Measurements from ENCODE around the gene ARSJ. TPM values are rescaled to one million over a fixed set of nuclear protein-coding genes. Genes with fewer than 3 reads are reported as not detected.

ARSJ gene
- total and polyA plus RNA-seq, 2 experiments from 2014 or later: 4.3 to 6.6 TPM

- Histone ChIP-seq H4K20me1 (replicated peaks; ENCODE audit: insufficient read depth) (no peaks in the 10 kb centered on the region), H3K9me2 (ENCODE audit: insufficient read depth) (no peaks in the 10 kb centered on the region), H2AFZ (no peak overlapping the region), H3K36me3 (ENCODE audit: insufficient read depth) (no peaks in the 10 kb centered on the region), H3K4me1 (ENCODE audit: insufficient read depth) (peaks cover 10% of the 10 kb centered on the region), H3K27ac (ENCODE audit: low read depth) (no peak overlapping the region), H3F3A (replicated peaks; ENCODE audit: low read depth) (no peaks in the 10 kb centered on the region), H3K4me3 (no peak overlapping the region), H3K4me2 (no peak overlapping the region), H3K27me3 (ENCODE audit: insufficient read depth) (no peaks in the 10 kb centered on the region), H3K79me2 (replicated peaks; ENCODE audit: insufficient read depth) (no peaks in the 10 kb centered on the region)
- peaks cover 4% of the 10 kb centered on the region; the same call in 1 of the 3 replicates for H3K36me3 Mint-ChIP-seq (ENCODE audit: low read depth)
- TF ChIP-seq JUNB (IDR thresholded peaks at IDR 0.05; ENCODE audit: unreplicated experiment): no peak
- TF ChIP-seq REST (IDR thresholded peaks at IDR 0.05; ENCODE audit: unreplicated experiment): no peak
- TF ChIP-seq ZNF114 (CRISPR knock-in tag; IDR thresholded peaks at IDR 0.05): no peak
- TF ChIP-seq CREB1 (CRISPR knock-in tag; IDR thresholded peaks at IDR 0.05; ENCODE audit: low read depth): no peak
- no peak for TF ChIP-seq POLR2AphosphoS5 (IDR thresholded peaks at IDR 0.05; ENCODE audit: low read depth)
- no peak for TF ChIP-seq STAT1 (IDR thresholded peaks at IDR 0.05; ENCODE audit: unreplicated experiment)
- TF ChIP-seq ZNF331 (CRISPR knock-in tag; IDR thresholded peaks at IDR 0.05; ENCODE audit: low read depth): no peak
- TF ChIP-seq EZH2 (IDR thresholded peaks at IDR 0.05; ENCODE audit: low read depth, unreplicated experiment): no peak
- TF ChIP-seq, protein P1, sequence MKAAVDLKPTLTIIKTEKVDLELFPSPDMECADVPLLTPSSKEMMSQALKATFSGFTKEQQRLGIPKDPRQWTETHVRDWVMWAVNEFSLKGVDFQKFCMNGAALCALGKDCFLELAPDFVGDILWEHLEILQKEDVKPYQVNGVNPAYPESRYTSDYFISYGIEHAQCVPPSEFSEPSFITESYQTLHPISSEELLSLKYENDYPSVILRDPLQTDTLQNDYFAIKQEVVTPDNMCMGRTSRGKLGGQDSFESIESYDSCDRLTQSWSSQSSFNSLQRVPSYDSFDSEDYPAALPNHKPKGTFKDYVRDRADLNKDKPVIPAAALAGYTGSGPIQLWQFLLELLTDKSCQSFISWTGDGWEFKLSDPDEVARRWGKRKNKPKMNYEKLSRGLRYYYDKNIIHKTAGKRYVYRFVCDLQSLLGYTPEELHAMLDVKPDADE (IDR thresholded peaks at IDR 0.05): no peak
- TF ChIP-seq NANOG (IDR thresholded peaks at IDR 0.05; ENCODE audit: borderline replicate concordance): no peak
- no peak for TF ChIP-seq EZH2phosphoT487 (IDR thresholded peaks at IDR 0.05; ENCODE audit: unreplicated experiment)
- no peak for TF ChIP-seq ZNF462 (CRISPR knock-in tag; IDR thresholded peaks at IDR 0.05)
- TF ChIP-seq, protein P2, sequence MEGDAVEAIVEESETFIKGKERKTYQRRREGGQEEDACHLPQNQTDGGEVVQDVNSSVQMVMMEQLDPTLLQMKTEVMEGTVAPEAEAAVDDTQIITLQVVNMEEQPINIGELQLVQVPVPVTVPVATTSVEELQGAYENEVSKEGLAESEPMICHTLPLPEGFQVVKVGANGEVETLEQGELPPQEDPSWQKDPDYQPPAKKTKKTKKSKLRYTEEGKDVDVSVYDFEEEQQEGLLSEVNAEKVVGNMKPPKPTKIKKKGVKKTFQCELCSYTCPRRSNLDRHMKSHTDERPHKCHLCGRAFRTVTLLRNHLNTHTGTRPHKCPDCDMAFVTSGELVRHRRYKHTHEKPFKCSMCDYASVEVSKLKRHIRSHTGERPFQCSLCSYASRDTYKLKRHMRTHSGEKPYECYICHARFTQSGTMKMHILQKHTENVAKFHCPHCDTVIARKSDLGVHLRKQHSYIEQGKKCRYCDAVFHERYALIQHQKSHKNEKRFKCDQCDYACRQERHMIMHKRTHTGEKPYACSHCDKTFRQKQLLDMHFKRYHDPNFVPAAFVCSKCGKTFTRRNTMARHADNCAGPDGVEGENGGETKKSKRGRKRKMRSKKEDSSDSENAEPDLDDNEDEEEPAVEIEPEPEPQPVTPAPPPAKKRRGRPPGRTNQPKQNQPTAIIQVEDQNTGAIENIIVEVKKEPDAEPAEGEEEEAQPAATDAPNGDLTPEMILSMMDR (conservative IDR thresholded peaks at IDR 0.05; ENCODE audit: low read depth in 2 of 2): no peak
- ATAC-seq (no peak), DNase-seq (ENCODE audit: low spot score) (no peak)
- no peak overlapping the region for H3K27ac Mint-ChIP-seq
- H3K27me3 Mint-ChIP-seq (ENCODE audit: insufficient read depth, low read depth, poor library complexity): no peaks in the 10 kb centered on the region
- no peaks in the 10 kb centered on the region for H3K9me3 Mint-ChIP-seq
- peaks cover 25% of the 10 kb centered on the region for H3K4me1 Mint-ChIP-seq
- no peak overlapping the region for H3K4me3 Mint-ChIP-seq
These were observed 18.6 kb downstream of the ARSJ start for GRCh38 chr4:113960684-113961321.

Measured in GM23338 (cell line).